PFSK-1 (cell line): Measurements from ENCODE around the gene SOX13.

ENCODE experiments used
- POLR2AphosphoS5 ChIP-seq: IDR thresholded peaks from 2 replicates; pipeline ENCODE4 v1.6.1; 2012; ENCODE audit warnings: low read depth, mild to moderate bottlenecking, control low read depth, low read length, moderate library complexity
- TAF1 ChIP-seq: IDR thresholded peaks from 2 replicates; pipeline ENCODE4 v1.6.1; 2012; ENCODE audit warnings: low read length, control low read depth, borderline replicate concordance; ENCODE audit not compliant: insufficient read depth
- TF ChIP-seq, protein P1 (sequence below), 2 experiments: IDR thresholded peaks; 2 replicates each; pipeline versions ENCODE4 v1.6.1 to v1.8.0; 2011 to 2012; ENCODE audit warnings: low read depth in 2 of 2, low read length in 2 of 2, control low read depth in 1 of 2, inconsistent platforms in 1 of 2, mild to moderate bottlenecking in 1 of 2, moderate library complexity in 1 of 2; ENCODE audit not compliant: insufficient read depth in 1 of 2

DNA sequence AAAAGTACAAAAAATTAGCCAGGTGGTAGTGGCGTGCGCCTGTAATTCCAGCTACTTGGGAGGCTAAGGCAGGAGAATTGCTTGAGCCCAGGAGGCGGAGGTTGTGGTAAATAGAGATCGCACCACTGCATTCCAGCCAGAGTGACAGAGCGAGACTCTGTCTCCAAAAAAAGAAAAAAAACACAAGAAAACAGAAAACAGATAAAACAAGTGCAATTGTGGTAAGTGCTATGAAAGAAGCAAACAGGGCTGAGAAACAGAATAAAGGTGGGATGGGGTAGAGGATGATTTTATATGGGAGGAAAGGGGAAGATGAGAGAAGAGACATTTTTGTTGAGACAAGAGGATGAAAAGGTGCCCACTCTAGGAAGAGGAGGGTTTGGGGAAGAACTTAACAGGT is 5.0 kb upstream of the SOX13 start:
- TF ChIP-seq, protein P1, sequence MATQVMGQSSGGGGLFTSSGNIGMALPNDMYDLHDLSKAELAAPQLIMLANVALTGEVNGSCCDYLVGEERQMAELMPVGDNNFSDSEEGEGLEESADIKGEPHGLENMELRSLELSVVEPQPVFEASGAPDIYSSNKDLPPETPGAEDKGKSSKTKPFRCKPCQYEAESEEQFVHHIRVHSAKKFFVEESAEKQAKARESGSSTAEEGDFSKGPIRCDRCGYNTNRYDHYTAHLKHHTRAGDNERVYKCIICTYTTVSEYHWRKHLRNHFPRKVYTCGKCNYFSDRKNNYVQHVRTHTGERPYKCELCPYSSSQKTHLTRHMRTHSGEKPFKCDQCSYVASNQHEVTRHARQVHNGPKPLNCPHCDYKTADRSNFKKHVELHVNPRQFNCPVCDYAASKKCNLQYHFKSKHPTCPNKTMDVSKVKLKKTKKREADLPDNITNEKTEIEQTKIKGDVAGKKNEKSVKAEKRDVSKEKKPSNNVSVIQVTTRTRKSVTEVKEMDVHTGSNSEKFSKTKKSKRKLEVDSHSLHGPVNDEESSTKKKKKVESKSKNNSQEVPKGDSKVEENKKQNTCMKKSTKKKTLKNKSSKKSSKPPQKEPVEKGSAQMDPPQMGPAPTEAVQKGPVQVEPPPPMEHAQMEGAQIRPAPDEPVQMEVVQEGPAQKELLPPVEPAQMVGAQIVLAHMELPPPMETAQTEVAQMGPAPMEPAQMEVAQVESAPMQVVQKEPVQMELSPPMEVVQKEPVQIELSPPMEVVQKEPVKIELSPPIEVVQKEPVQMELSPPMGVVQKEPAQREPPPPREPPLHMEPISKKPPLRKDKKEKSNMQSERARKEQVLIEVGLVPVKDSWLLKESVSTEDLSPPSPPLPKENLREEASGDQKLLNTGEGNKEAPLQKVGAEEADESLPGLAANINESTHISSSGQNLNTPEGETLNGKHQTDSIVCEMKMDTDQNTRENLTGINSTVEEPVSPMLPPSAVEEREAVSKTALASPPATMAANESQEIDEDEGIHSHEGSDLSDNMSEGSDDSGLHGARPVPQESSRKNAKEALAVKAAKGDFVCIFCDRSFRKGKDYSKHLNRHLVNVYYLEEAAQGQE (IDR thresholded peaks at IDR 0.05; ENCODE audit: insufficient read depth in 1 of 2, low read depth in 2 of 2, low read length in 2 of 2) = no peak
- no peak for TF ChIP-seq POLR2AphosphoS5
- TF ChIP-seq TAF1 = no peak
